Measurements from ENCODE around the gene KLLN.
A peak's percentile ranks its signal among the peaks of the same experiment; 100 is the strongest.
"Not testable (repeated sequence)": the region's sequence is repeated elsewhere in the genome, so short reads cannot be mapped to it uniquely, and the experiment has no call there.

Gene KLLN

GRCh38 chr10:87867453-87867852 is 4.1 kb upstream of the KLLN start:
- Histone ChIP-seq H3K4me3 (ENCODE audit: low read depth in 1 of 5, low read length in 5 of 5) (peak overlapping the region; percentile 92 to 99 (median 97)), H3K36me3 (ENCODE audit: control insufficient read depth in 5 of 5, insufficient read depth in 5 of 5, low read length in 5 of 5) (no peaks in the 10 kb centered on the region), H3K27ac (ENCODE audit: low read depth, low read length) (peak overlapping the region; percentile 91), H3K9me3 (ENCODE audit: control insufficient read depth in 5 of 5, low read length in 5 of 5) (no peaks in the 10 kb centered on the region), H3K4me1 (ENCODE audit: control insufficient read depth in 5 of 5, insufficient read depth in 5 of 5, low read length in 5 of 5) (peaks cover 0 to 69% (median 41%) of the 10 kb centered on the region in 5 donors), H3K27me3 (ENCODE audit: control insufficient read depth in 5 of 5, insufficient read depth in 4 of 5, low read length in 5 of 5) (no peaks in the 10 kb centered on the region), H3K9ac (ENCODE audit: low read length in 5 of 5) (peak overlapping the region; percentile 42 to 92 (median 89))

GRCh38 chr10:87866412-87866974 is 3.2 kb upstream of the KLLN start:
- Histone ChIP-seq H3K4me3 (ENCODE audit: low read depth in 1 of 5, low read length in 5 of 5) (peak overlapping the region; percentile 92 to 99 (median 97)), H3K36me3 (ENCODE audit: control insufficient read depth in 5 of 5, insufficient read depth in 5 of 5, low read length in 5 of 5) (no peaks in the 10 kb centered on the region), H3K4me1 (ENCODE audit: control insufficient read depth in 5 of 5, insufficient read depth in 5 of 5, low read length in 5 of 5) (peaks cover 0 to 64% (median 45%) of the 10 kb centered on the region in 5 donors), H3K9me3 (ENCODE audit: control insufficient read depth in 5 of 5, low read length in 5 of 5) (no peaks in the 10 kb centered on the region), H3K27ac (ENCODE audit: low read depth, low read length) (peak overlapping the region; percentile 91), H3K9ac (ENCODE audit: low read length in 5 of 5) (peak overlapping the region; percentile 42 to 92 (median 89)), H3K27me3 (ENCODE audit: control insufficient read depth in 5 of 5, insufficient read depth in 4 of 5, low read length in 5 of 5) (no peaks in the 10 kb centered on the region)

GRCh38 chr10:87865241-87865881 is 2.0 kb upstream of the KLLN start:
- H3K4me1 ChIP-seq (ENCODE audit: control insufficient read depth in 5 of 5, insufficient read depth in 5 of 5, low read length in 5 of 5) = peaks cover 0 to 57% (median 46%) of the 10 kb centered on the region in 5 donors
- no peaks in the 10 kb centered on the region for H3K9me3 ChIP-seq (ENCODE audit: control insufficient read depth in 5 of 5, low read length in 5 of 5)
- peak overlapping the region; percentile 91 for H3K27ac ChIP-seq (ENCODE audit: low read depth, low read length)
- peak overlapping the region; percentile 92 to 99 (median 97) for H3K4me3 ChIP-seq (ENCODE audit: low read depth in 1 of 5, low read length in 5 of 5)
- H3K9ac ChIP-seq (ENCODE audit: low read length in 5 of 5) = peak overlapping the region; percentile 42 to 92 (median 89)
- H3K27me3 ChIP-seq (ENCODE audit: control insufficient read depth in 5 of 5, insufficient read depth in 4 of 5, low read length in 5 of 5) = no peaks in the 10 kb centered on the region
- H3K36me3 ChIP-seq (ENCODE audit: control insufficient read depth in 5 of 5, insufficient read depth in 5 of 5, low read length in 5 of 5) = no peaks in the 10 kb centered on the region

GRCh38 chr10:87864496-87865059 is 1.2 kb upstream of the KLLN start:
- peaks cover 0 to 49% (median 43%) of the 10 kb centered on the region in 5 donors for H3K4me1 ChIP-seq (ENCODE audit: control insufficient read depth in 5 of 5, insufficient read depth in 5 of 5, low read length in 5 of 5)
- H3K4me3 ChIP-seq (ENCODE audit: low read depth in 1 of 5, low read length in 5 of 5) = peak overlapping the region; percentile 92 to 99 (median 97)
- H3K9me3 ChIP-seq (ENCODE audit: control insufficient read depth in 5 of 5, low read length in 5 of 5) = no peaks in the 10 kb centered on the region
- H3K27me3 ChIP-seq (ENCODE audit: control insufficient read depth in 5 of 5, insufficient read depth in 4 of 5, low read length in 5 of 5) = no peaks in the 10 kb centered on the region
- H3K36me3 ChIP-seq (ENCODE audit: control insufficient read depth in 5 of 5, insufficient read depth in 5 of 5, low read length in 5 of 5) = no peaks in the 10 kb centered on the region
- H3K9ac ChIP-seq (ENCODE audit: low read length in 5 of 5) = peak overlapping the region; percentile 42 to 92 (median 89)
- H3K27ac ChIP-seq (ENCODE audit: low read depth, low read length) = peak overlapping the region; percentile 91

GRCh38 chr10:87863951-87864495 is 690 bp upstream of the KLLN start:
- peak overlapping the region; percentile 92 to 99 (median 98) for H3K4me3 ChIP-seq (ENCODE audit: low read depth in 1 of 5, low read length in 5 of 5)
- peak overlapping the region; percentile 42 to 92 (median 89) for H3K9ac ChIP-seq (ENCODE audit: low read length in 5 of 5)
- H3K36me3 ChIP-seq (ENCODE audit: control insufficient read depth in 5 of 5, insufficient read depth in 5 of 5, low read length in 5 of 5); H3K9me3 ChIP-seq (ENCODE audit: control insufficient read depth in 5 of 5, low read length in 5 of 5); H3K27me3 ChIP-seq (ENCODE audit: control insufficient read depth in 5 of 5, insufficient read depth in 4 of 5, low read length in 5 of 5): not testable (repeated sequence)
- H3K27ac ChIP-seq (ENCODE audit: low read depth, low read length) = peak overlapping the region; percentile 91
- peaks cover 0 to 44% (median 39%) of the 10 kb centered on the region in 5 donors for H3K4me1 ChIP-seq (ENCODE audit: control insufficient read depth in 5 of 5, insufficient read depth in 5 of 5, low read length in 5 of 5)

- Histone ChIP-seq H3K36me3 (ENCODE audit: control insufficient read depth in 5 of 5, insufficient read depth in 5 of 5, low read length in 5 of 5) (no peaks in the 10 kb centered on the region), H3K27me3 (ENCODE audit: control insufficient read depth in 5 of 5, insufficient read depth in 4 of 5, low read length in 5 of 5) (no peaks in the 10 kb centered on the region), H3K9me3 (ENCODE audit: control insufficient read depth in 5 of 5, low read length in 5 of 5) (no peaks in the 10 kb centered on the region), H3K9ac (ENCODE audit: low read length in 5 of 5) (peak overlapping the region; percentile 43 to 89 (median 81)), H3K27ac (ENCODE audit: low read depth, low read length) (peak overlapping the region; percentile 91), H3K4me3 (ENCODE audit: low read depth in 1 of 5, low read length in 5 of 5) (peak overlapping the region; percentile 92 to 100 (median 98)), H3K4me1 (ENCODE audit: control insufficient read depth in 5 of 5, insufficient read depth in 5 of 5, low read length in 5 of 5) (peaks cover 0 to 36% (median 28%) of the 10 kb centered on the region in 5 donors)
Measured at GRCh38 chr10:87862679-87863052, 667 bp downstream of the KLLN start.

- Histone ChIP-seq H3K4me3 (ENCODE audit: low read depth in 1 of 5, low read length in 5 of 5) (peak overlapping the region; percentile 92 to 100 (median 98)), H3K9me3 (ENCODE audit: control insufficient read depth in 5 of 5, low read length in 5 of 5) (no peaks in the 10 kb centered on the region), H3K9ac (ENCODE audit: low read length in 5 of 5) (peak overlapping the region; percentile 43 to 89 (median 81)), H3K27me3 (ENCODE audit: control insufficient read depth in 5 of 5, insufficient read depth in 4 of 5, low read length in 5 of 5) (no peaks in the 10 kb centered on the region), H3K36me3 (ENCODE audit: control insufficient read depth in 5 of 5, insufficient read depth in 5 of 5, low read length in 5 of 5) (no peaks in the 10 kb centered on the region), H3K27ac (ENCODE audit: low read depth, low read length) (peak overlapping the region; percentile 91), H3K4me1 (ENCODE audit: control insufficient read depth in 5 of 5, insufficient read depth in 5 of 5, low read length in 5 of 5) (peaks cover 0 to 32% (median 28%) of the 10 kb centered on the region in 5 donors)
Measured at GRCh38 chr10:87861953-87862678, 1.2 kb downstream of the KLLN start.

- peak overlapping the region; percentile 92 to 100 (median 98) for H3K4me3 ChIP-seq (ENCODE audit: low read depth in 1 of 5, low read length in 5 of 5)
- no peaks in the 10 kb centered on the region for H3K36me3 ChIP-seq (ENCODE audit: control insufficient read depth in 5 of 5, insufficient read depth in 5 of 5, low read length in 5 of 5)
- peak overlapping the region; percentile 33 to 89 (median 81) for H3K9ac ChIP-seq (ENCODE audit: low read length in 5 of 5)
- H3K4me1 ChIP-seq (ENCODE audit: control insufficient read depth in 5 of 5, insufficient read depth in 5 of 5, low read length in 5 of 5) = peaks cover 0 to 32% (median 28%) of the 10 kb centered on the region in 5 donors
- peak overlapping the region; percentile 91 for H3K27ac ChIP-seq (ENCODE audit: low read depth, low read length)
- no peaks in the 10 kb centered on the region for H3K27me3 ChIP-seq (ENCODE audit: control insufficient read depth in 5 of 5, insufficient read depth in 4 of 5, low read length in 5 of 5)
- no peaks in the 10 kb centered on the region for H3K9me3 ChIP-seq (ENCODE audit: control insufficient read depth in 5 of 5, low read length in 5 of 5)
Measured at GRCh38 chr10:87861566-87861952, 1.8 kb downstream of the KLLN start.

- no peaks in the 10 kb centered on the region for H3K27me3 ChIP-seq (ENCODE audit: control insufficient read depth in 5 of 5, insufficient read depth in 4 of 5, low read length in 5 of 5)
- no peaks in the 10 kb centered on the region for H3K36me3 ChIP-seq (ENCODE audit: control insufficient read depth in 5 of 5, insufficient read depth in 5 of 5, low read length in 5 of 5)
- peak overlapping the region in 3 of 5 donors; percentile 33 to 89 (median 85) for H3K9ac ChIP-seq (ENCODE audit: low read length in 5 of 5)
- peak overlapping the region in 4 of 5 donors; percentile 98 to 100 (median 98) for H3K4me3 ChIP-seq (ENCODE audit: low read depth in 1 of 5, low read length in 5 of 5)
- H3K4me1 ChIP-seq (ENCODE audit: control insufficient read depth in 5 of 5, insufficient read depth in 5 of 5, low read length in 5 of 5) = peaks cover 0 to 32% (median 27%) of the 10 kb centered on the region in 5 donors
- H3K9me3 ChIP-seq (ENCODE audit: control insufficient read depth in 5 of 5, low read length in 5 of 5) = no peaks in the 10 kb centered on the region
- H3K27ac ChIP-seq (ENCODE audit: low read depth, low read length) = peak overlapping the region; percentile 91
Measured at GRCh38 chr10:87860816-87861403, 2.4 kb downstream of the KLLN start.
